ENCODE measurements around the gene FARP2. TPM values are rescaled to one million over a fixed set of nuclear protein-coding genes. Genes with fewer than 3 reads are reported as not detected.

FARP2 gene
- total and polyA plus RNA-seq, 2 experiments from 2014 or later, result 16.0 to 22.6 TPM

DNA sequence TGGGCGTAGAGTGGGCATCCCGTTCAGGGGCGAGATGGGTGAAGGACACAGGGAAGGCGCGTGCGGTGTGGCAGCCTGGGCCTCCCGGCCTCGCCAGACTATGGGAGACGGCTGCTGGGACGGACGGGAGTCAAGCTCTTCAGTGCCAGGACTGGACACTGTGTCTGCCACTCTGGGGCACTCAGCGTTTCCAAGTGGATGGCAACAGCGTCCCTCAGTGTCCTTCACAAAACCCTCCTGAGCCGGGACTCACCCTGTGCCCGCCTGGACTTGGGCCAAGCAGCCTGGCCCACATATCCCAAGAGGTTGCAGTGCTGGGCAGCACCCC, 186.2 kb downstream of the FARP2 start (continued):
- TF ChIP-seq CTCF (conservative IDR thresholded peaks at IDR 0.05; ENCODE audit: low read depth in 2 of 2) (no peak), JUNB (IDR thresholded peaks at IDR 0.05; ENCODE audit: unreplicated experiment) (no peak), REST (IDR thresholded peaks at IDR 0.05; ENCODE audit: unreplicated experiment) (no peak), CREB1 (CRISPR knock-in tag; IDR thresholded peaks at IDR 0.05; ENCODE audit: low read depth) (no peak)

Small RNAs within 50 kb of the gene (microRNA-seq; reads per million reads assigned to microRNA genes)
- gene MIR3133, result not detected

Small RNAs within 50 kb of the gene (small RNA-seq; reads per million reads assigned to genes)
- gene MIR3133 (ENCODE audit: low replicate concordance), result not detected

Other genes starting within 250 kb of the FARP2 start
- gene PASK, start 206.8 kb upstream of the FARP2 start, total RNA-seq (2014; rRNA removed; shearing (Covaris generic)), result 37.6 and 38.4 TPM in 2 replicates
- gene PASK, start 206.8 kb upstream of the FARP2 start, polyA plus RNA-seq (2016; fragmentation: Nextera tagmentation; extraction: Ambion mirVana), result 12.4 and 12.5 TPM in 2 replicates
- 48.2 and 60.2 TPM in 2 replicates for gene PPP1R7, start 205.8 kb upstream of the FARP2 start, total RNA-seq (2014; rRNA removed; shearing (Covaris generic))
- gene PPP1R7, start 205.8 kb upstream of the FARP2 start, polyA plus RNA-seq (2016; fragmentation: Nextera tagmentation; extraction: Ambion mirVana), result 94.3 and 98.6 TPM in 2 replicates
- gene ANO7, start 167.6 kb upstream of the FARP2 start, total RNA-seq (2014; rRNA removed; shearing (Covaris generic)), result 3.3 and 5.1 TPM in 2 replicates
- gene ANO7, start 167.6 kb upstream of the FARP2 start, polyA plus RNA-seq (2016; fragmentation: Nextera tagmentation; extraction: Ambion mirVana), result 3.6 and 4.0 TPM in 2 replicates
- 306 and 312 TPM in 2 replicates for gene HDLBP, start 40.6 kb upstream of the FARP2 start, total RNA-seq (2014; rRNA removed; shearing (Covaris generic))
- 218 and 230 TPM in 2 replicates for gene HDLBP, start 40.6 kb upstream of the FARP2 start, polyA plus RNA-seq (2016; fragmentation: Nextera tagmentation; extraction: Ambion mirVana)
- 370 and 393 TPM in 2 replicates for gene SEPTIN2, start 40.4 kb upstream of the FARP2 start, total RNA-seq (2014; rRNA removed; shearing (Covaris generic))
- gene SEPTIN2, start 40.4 kb upstream of the FARP2 start, polyA plus RNA-seq (2016; fragmentation: Nextera tagmentation; extraction: Ambion mirVana), result 204 and 227 TPM in 2 replicates
- 275 and 304 TPM in 2 replicates for gene STK25, start 152.3 kb downstream of the FARP2 start, total RNA-seq (2014; rRNA removed; shearing (Covaris generic))
- gene STK25, start 152.3 kb downstream of the FARP2 start, polyA plus RNA-seq (2016; fragmentation: Nextera tagmentation; extraction: Ambion mirVana), result 125 and 142 TPM in 2 replicates
- 33.4 and 36.7 TPM in 2 replicates for gene BOK, start 202.5 kb downstream of the FARP2 start, total RNA-seq (2014; rRNA removed; shearing (Covaris generic))
- 13.5 and 13.6 TPM in 2 replicates for gene BOK, start 202.5 kb downstream of the FARP2 start, polyA plus RNA-seq (2016; fragmentation: Nextera tagmentation; extraction: Ambion mirVana)

All from GM23338 (cell line).